ELF-1 (cell line): ENCODE measurements around the gene NSD2.
"Not testable (repeated sequence)": the region's sequence is repeated elsewhere in the genome, so short reads cannot be mapped to it uniquely, and the experiment has no call there.

ENCODE experiments used
- DNase-seq: peaks from one replicate; pipeline ENCODE4 v3.0.0-alpha.2; 2016; ENCODE audit warnings: low read depth, low spot score

NSD2 gene

DNA sequence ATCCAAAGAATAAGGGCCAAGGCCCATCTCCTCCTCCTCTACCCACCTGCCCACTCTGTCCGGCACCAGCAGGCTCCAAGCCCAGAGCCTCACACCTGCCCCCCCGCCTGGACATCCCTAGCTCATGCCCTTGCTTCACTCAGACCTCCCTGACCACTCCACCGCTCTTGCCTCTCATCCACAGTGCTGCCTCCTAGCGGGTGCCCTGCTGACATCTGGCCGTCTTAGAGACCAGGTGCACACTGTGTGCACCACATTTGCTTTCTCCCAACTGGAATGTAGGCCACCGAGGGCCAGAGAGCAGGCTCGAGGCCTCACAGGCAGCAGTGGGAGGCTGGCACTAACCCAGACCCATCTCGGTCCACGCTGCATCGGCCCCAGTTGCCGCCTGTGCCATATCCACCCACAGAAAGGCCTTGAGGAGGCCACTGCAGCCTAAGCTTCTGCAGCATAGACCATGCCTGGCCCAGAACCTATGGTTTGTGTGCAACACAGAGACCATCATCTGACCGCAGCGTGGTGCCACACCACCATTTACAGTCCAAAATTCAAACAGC is 28.8 kb upstream of the NSD2 start:
- DNase-seq: no peak

- DNase-seq: no peak
Measured at GRCh38 chr4:1842993-1843448, 28.2 kb upstream of the NSD2 start.

GRCh38 chr4:1843852-1844251 is 27.3 kb upstream of the NSD2 start:
- DNase-seq: no peak

DNA sequence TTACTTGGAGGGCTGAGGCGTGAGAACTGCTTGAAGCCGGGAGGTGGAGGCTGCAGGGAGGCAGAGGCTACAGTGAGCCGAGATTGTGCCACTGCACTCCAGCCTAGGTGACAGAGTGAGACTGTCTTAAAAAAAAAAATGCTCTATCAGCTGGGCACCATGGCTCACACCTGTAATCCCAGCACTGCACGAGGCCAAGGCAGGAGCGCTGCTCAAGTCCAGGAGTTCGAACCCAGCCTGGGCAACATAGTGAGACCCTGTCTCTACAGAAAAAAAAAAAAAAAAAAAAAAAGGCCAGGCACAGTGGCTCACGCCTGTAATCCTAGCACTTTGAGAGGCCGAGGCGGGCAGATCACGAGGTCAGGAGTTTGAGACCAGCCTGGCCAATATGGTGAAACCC is 26.6 kb upstream of the NSD2 start:
- not testable (repeated sequence) for DNase-seq

DNA sequence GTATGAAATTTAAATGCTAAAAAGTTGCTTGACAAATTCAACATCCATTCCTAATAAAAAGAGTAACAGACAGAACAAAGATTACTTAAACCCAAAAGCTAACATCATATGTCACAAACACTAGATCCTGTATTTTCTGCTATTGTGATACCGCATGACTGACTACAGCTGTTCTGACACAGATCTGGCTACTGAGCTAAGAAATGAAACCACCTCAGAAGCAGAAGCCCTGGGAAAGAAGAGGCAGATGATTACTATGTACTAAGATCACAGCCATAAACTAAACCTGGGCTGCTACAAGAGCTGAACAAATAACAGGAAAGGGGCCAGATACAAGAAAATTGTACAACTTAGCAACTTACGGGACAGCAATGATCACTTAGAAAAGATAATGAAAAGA is 24.6 kb upstream of the NSD2 start:
- no peak for DNase-seq

DNA sequence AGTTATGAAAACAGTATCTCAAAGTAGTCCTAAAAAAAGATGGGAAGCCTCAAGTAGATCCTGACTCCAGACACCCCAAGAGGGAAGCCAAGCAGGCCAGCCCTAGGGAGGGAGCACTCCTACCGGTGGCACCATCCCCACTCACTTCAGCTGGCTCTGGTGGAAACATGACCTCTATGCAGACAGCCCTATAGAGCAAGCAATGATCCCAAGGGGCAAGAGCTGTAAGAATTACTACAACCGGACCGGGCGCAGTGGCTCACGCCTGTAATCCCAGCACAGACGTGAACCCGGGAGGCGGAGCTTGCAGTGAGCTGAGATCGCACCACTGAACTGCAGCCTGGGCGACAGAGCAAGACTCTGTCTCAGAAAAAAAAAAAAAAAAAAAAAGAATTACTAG is 20.9 kb upstream of the NSD2 start:
- no peak for DNase-seq

- no peak for DNase-seq
Measured at GRCh38 chr4:1851160-1851559, 20.0 kb upstream of the NSD2 start.

- no peak for DNase-seq
Measured at GRCh38 chr4:1851575-1852410, 19.4 kb upstream of the NSD2 start.

GRCh38 chr4:1852904-1853623 is 18.1 kb upstream of the NSD2 start:
- DNase-seq: no peak

DNA sequence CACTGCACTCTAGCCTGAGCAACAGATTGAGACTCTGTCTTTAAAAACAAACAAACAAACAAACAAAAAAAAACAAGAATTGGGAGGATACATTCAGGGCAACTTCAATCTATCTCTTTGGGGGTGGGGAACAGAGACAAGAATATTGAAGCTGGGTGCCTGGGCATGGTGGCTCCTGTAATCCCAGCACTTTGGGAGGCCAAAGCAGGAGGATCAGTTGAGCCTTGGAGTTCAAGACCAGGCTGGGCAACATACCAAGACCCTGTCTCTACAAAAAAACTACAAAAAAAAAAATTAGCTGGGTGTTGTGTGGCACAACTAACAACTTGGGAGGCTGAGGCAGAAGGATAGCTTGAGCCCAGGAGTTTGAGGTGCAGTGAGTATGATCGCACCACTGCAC is 16.4 kb upstream of the NSD2 start:
- no peak for DNase-seq

DNA sequence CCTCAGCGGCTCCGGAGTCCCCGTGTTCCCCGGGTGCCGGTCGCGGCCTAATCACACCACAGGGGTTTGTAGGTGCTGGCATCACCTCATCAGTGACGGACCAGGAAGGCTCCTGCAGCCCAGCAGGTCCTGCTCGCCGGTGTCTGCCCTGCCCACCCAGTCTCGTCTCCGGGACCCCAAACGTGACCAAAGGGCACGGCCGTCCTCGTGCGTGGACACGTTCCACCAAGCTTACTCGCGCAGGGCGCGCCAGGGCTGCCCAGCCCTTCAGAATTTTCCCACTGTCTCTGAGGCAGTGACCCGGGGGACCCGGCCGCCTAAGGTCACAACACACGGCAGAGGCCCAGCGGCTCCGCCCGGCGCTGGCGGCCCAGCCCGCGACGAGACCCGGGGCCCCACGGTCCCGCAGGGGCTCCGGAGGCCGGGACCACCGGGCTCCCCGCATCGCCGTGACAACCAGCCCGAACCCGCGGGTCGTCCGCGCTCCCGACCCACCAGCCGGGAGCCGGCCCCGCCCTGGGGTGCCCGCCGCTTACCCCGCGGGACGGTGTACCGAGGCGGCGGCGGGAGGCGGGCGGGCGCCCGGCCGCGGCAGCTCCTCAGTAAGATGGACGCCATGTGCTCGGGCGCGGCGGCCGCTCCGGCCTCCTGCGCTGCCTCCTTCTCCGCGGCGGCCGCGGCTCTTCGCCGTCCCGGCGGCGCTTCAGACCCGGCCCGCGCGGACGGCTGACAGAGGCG is 15.7 kb upstream of the NSD2 start:
- no peak for DNase-seq

DNA sequence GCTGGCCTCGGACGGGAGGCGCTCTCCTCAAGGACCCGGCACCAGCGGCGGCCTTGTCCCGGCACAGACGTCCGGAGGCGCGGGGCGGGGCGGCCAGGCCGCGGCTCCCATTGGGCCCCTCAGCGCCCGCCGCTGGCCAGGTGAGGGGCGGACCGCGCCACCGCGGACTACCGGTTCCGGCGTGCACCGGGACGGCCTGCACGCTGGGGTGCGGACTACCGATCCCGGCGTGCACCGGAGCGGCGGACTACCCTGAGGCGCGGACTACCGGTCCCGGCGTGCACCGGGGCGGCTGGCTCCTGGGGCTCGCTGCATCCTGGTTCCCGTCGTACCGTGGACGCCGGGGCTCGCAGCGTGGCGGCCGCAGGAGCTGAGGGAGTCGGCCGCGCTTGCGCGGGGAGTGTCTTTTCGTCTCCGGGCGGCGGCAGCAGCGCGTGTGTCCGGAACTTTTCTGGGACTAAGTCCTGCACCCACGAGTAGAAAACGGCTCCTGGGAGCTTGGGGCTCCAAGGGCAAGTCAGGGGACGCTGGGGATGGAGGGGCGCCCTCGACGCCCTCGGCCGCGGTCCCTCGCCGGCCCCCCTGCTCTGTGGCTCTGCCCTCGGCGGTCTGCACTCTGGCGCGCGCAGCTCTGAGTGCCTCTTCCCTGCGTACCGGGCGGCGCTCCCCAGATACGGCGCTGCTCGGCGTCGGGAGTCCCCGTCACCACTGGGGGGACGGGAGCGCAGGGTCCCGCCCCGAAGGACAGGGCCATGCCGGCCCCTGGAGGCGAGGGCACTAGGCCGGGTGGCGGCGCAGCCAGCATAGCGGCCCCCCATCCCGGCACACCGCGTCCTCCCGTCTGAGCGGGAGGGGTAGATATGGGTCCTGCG is 14.9 kb upstream of the NSD2 start, which contains the start of gene LETM1:
Gene LETM1 (minus strand): TSS at position 86 of the 872 bp plus-strand sequence. CDS start 206 bp downstream, outside the sequence.
- peak; percentile 94 for DNase-seq

GRCh38 chr4:1856943-1857699 is 14.1 kb upstream of the NSD2 start:
- peak; percentile 62 for DNase-seq

- DNase-seq: no peak
Measured at GRCh38 chr4:1857931-1858330, 13.3 kb upstream of the NSD2 start.

- DNase-seq: no peak
Measured at GRCh38 chr4:1859389-1859753, 11.8 kb upstream of the NSD2 start.

DNA sequence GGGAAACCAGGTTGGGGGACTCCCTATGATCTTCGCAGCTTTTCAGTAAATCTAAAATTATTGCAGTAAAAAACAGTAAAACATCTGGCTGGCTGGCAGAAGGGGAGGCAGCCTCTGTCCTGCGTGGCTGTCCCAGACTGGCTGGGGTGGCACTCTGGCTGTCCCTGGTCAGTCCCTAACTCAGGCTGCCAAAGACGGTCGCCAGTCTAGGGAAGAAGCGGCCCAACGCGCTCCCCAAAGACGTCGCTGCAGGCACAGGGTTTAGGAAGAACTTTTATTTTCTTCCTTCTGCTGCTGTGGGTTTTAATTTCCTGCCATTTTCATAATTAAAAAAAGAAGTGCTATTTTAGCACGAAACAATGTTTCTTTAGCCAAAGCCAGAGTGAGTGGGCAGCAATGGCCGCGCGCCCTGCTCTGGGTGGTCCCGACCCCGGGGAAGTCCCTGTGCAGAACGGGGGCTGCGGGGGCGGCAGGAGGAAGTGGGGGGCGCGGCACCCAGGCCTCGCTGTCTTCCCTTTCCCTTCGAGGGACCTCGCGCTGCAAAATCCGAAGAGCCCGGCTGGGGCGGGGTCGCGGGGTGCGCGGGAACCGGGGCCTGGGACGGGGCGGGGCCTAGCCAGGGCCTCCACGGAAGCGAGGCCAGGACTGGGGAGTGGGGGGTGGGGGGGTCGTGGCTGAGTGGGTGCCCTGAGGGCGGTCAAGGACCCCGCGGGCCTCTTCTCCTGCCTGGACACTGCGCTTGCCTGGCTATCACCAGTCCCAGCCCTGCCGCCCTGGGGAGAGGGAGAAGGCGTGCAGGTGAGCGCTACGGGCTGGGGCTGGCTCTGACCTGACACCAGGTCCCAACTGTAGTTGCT is 8.9 kb upstream of the NSD2 start:
- no peak for DNase-seq

DNA sequence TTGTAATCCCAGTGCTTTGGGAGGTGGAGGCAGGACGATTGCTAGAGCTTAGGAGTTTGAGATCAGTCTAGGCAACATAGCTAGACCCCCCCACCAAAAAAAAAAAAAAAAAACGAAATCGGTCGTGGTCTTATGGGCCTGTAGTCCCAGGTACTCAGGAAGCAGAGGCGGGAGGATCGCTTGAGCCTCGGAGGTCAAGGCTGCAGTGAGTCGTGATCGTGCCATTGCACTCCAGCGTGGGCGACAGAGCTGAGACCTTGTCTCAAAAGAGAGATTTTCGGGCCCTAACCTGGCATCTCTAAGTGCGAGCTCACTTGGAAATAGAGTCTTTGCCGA is 8.3 kb upstream of the NSD2 start:
- DNase-seq: no peak

DNA sequence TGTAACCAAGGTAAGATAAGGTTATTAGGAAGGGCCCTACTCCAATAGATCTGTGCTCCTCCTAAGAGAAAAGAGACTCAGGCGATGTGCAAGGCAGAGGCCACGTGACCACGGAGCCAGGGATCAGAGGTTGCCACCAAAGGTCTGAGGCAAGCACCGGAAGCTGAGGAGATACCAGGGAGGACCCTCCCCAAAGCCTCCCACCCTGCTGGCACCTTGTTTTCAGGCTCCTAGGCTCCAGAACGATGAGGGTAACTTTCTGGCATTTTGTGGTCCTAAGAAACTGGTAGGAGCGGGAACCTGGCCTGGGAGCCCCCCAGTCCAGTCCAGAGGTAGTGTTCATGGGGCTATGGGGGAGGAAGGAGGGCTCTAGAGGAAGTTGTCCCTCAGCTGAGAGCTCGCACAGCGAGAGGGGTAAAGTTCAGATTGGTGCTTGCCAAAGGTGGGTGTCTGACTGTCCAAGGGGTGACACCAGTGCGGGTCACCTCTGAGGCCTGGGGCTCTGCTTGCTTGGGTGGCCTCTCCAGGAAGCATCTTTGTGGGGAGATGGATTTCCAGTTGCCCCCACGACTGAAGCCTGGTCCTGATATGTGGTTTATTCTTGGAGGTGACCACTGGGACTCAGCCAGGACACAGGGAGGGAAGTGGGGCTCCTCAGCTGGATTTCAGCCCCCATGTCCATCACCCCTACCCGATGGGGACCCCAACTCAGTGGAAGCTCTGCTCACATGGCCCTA is 7.7 kb upstream of the NSD2 start:
- no peak for DNase-seq
